Keratinocyte (primary cell): ENCODE measurements around the gene SOD1. TPM values are rescaled to one million over a fixed set of nuclear protein-coding genes. Genes with fewer than 3 reads are reported as not detected.

ENCODE experiments used
- DNase-seq: peaks from one replicate; pipeline ENCODE4 v3.0.0-alpha.2; 2011; ENCODE audit warnings: low read depth, missing footprints, low spot score
- FAIRE-seq: peaks from 2 replicates; lab custom pipeline; 2011; peaks lifted over from hg19 to GRCh38; lab: Jason Lieb, UNC
- H2AFZ ChIP-seq: 2 replicates; pipeline ENCODE4 v1.6.0; 2012; ENCODE audit warnings: low read length, control low read depth, inconsistent platforms; ENCODE audit not compliant: control insufficient read depth
- H3K27ac ChIP-seq: 2 replicates; pipeline ENCODE4 v1.5.1; 2011; ENCODE audit warnings: low read length; ENCODE audit not compliant: control insufficient read depth, insufficient read depth
- H3K27me3 ChIP-seq: 3 replicates; pipeline ENCODE4 v1.6.0; 2011; ENCODE audit warnings: low read length; ENCODE audit not compliant: control insufficient read depth, insufficient read depth; ENCODE audit errors: extremely low read depth
- H3K36me3 ChIP-seq, 2 experiments: 2 replicates in 1 of 2; 3 replicates in 1 of 2; pipeline ENCODE4 v1.5.1; 2011; ENCODE audit warnings: low read length in 2 of 2, mild to moderate bottlenecking in 1 of 2; ENCODE audit not compliant: control insufficient read depth in 2 of 2, insufficient read depth in 2 of 2; ENCODE audit errors: extremely low read depth in 1 of 2
- H3K4me1 ChIP-seq: 3 replicates; pipeline ENCODE4 v1.5.1; 2011; ENCODE audit warnings: low read length; ENCODE audit not compliant: control insufficient read depth, insufficient read depth; ENCODE audit errors: extremely low read depth
- H3K4me2 ChIP-seq: 3 replicates; pipeline ENCODE4 v1.6.0; 2011; ENCODE audit warnings: low read depth, low read length; ENCODE audit not compliant: control insufficient read depth, insufficient read depth; ENCODE audit errors: extremely low read depth
- H3K4me3 ChIP-seq, 3 experiments: fragments of 200-600 bp in 1 of 3; sonication (generic) in 1 of 3; 2 replicates in 2 of 3; 3 replicates in 1 of 3; pipeline ENCODE4 v1.5.1; 2011 to 2016; ENCODE audit warnings: low read length in 3 of 3, mild to moderate bottlenecking in 3 of 3, control low read depth in 2 of 3, inconsistent platforms in 1 of 3, low read depth in 1 of 3, mixed read lengths in 1 of 3, mixed run types in 1 of 3, moderate library complexity in 1 of 3; ENCODE audit not compliant: control insufficient read depth in 2 of 3, insufficient read depth in 2 of 3; ENCODE audit errors: extremely low read depth in 1 of 3
- H3K79me2 ChIP-seq: 2 replicates; pipeline ENCODE4 v1.6.0; 2012; ENCODE audit warnings: low read length; ENCODE audit not compliant: control insufficient read depth, insufficient read depth
- H3K9ac ChIP-seq: 3 replicates; pipeline ENCODE4 v1.6.0; 2011; ENCODE audit warnings: low read length; ENCODE audit not compliant: control insufficient read depth, insufficient read depth; ENCODE audit errors: extremely low read depth
- H3K9me1 ChIP-seq: 3 replicates; pipeline ENCODE4 v1.6.0; 2011; ENCODE audit warnings: low read length; ENCODE audit not compliant: control insufficient read depth, insufficient read depth; ENCODE audit errors: extremely low read depth
- H3K9me3 ChIP-seq: 2 replicates; pipeline ENCODE4 v1.5.1; 2012; ENCODE audit warnings: low read depth, low read length; ENCODE audit not compliant: control insufficient read depth
- H4K20me1 ChIP-seq: 3 replicates; pipeline ENCODE4 v1.6.0; 2011; ENCODE audit warnings: low read length; ENCODE audit not compliant: control insufficient read depth, insufficient read depth; ENCODE audit errors: extremely low read depth
- EZH2 ChIP-seq: IDR thresholded peaks from one replicate; pipeline ENCODE4 v1.6.1; 2012; ENCODE audit warnings: inconsistent platforms, mild to moderate bottlenecking, low read length, moderate library complexity
- dilution Hi-C: fragments of 300-500 bp; cut with MboI; formaldehyde crosslinking; loops from one replicate; pipeline ENCODE4 v1.7.0; 2020; ENCODE audit warnings: low sequenced_read_pairs; ENCODE audit not compliant: extremely low pct_ligation_motif_present
- polyA plus RNA-seq, 5 experiments: library from polyadenylated mRNA; depleted of rRNA in 3 of 5; stranded (reverse) in 3 of 5; stranded (forward) in 1 of 5; unstranded in 1 of 5; fragments of >200 nt; gene quantifications; 1 replicate in 1 of 5; 2 replicates in 3 of 5; 3 replicates in 1 of 5; pipeline versions ENCODE4 v1.2.1 to v1.2.3, GENCODE V29; 2011 to 2012; ENCODE audit warnings: missing spikeins in 2 of 5, low read depth in 1 of 5, low replicate concordance in 1 of 5
- TF ChIP-seq, protein P1 (sequence below), 3 experiments: IDR thresholded peaks in 1 of 3; conservative IDR thresholded peaks in 1 of 3; optimal IDR thresholded peaks in 1 of 3; 2 replicates in 2 of 3; 3 replicates in 1 of 3; pipeline versions ENCODE3 to v1.5.1; 2011; ENCODE audit warnings: low read length in 3 of 3, mild to moderate bottlenecking in 3 of 3, moderate library complexity in 2 of 3, control low read depth in 1 of 3, inconsistent platforms in 1 of 3; ENCODE audit not compliant: insufficient read depth in 2 of 3; ENCODE audit errors: extremely low read depth in 1 of 3

SOD1 gene
- polyA plus RNA-seq, 1 donor (not counting 4 experiments of a cell fraction or from before 2014, with no cell fraction given), result 426 TPM

GRCh38 chr21:31675318-31675717 lies 15.8 kb downstream of the SOD1 start:
- peaks cover 6 to 8% of the 10 kb centered on the region in 2 experiments for H3K36me3 ChIP-seq
- H3K4me2 ChIP-seq, result no peak overlapping the region
- no peaks in the 10 kb centered on the region for H3K9me1 ChIP-seq
- no peaks in the 10 kb centered on the region for H3K79me2 ChIP-seq
- H3K4me1 ChIP-seq, result no peaks in the 10 kb centered on the region
- no peak overlapping the region for H3K9ac ChIP-seq
- H3K27me3 ChIP-seq, result no peaks in the 10 kb centered on the region
- H3K27ac ChIP-seq, result no peak overlapping the region
- no peak overlapping the region for H2AFZ ChIP-seq
- no peaks in the 10 kb centered on the region for H4K20me1 ChIP-seq
- TF ChIP-seq, protein P1, sequence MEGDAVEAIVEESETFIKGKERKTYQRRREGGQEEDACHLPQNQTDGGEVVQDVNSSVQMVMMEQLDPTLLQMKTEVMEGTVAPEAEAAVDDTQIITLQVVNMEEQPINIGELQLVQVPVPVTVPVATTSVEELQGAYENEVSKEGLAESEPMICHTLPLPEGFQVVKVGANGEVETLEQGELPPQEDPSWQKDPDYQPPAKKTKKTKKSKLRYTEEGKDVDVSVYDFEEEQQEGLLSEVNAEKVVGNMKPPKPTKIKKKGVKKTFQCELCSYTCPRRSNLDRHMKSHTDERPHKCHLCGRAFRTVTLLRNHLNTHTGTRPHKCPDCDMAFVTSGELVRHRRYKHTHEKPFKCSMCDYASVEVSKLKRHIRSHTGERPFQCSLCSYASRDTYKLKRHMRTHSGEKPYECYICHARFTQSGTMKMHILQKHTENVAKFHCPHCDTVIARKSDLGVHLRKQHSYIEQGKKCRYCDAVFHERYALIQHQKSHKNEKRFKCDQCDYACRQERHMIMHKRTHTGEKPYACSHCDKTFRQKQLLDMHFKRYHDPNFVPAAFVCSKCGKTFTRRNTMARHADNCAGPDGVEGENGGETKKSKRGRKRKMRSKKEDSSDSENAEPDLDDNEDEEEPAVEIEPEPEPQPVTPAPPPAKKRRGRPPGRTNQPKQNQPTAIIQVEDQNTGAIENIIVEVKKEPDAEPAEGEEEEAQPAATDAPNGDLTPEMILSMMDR (optimal IDR thresholded peaks at IDR 0.05 in 1 of 3, IDR thresholded peaks at IDR 0.05 in 1 of 3, conservative IDR thresholded peaks at IDR 0.05 in 1 of 3; ENCODE audit: extremely low read depth in 1 of 3, insufficient read depth in 2 of 3, low read length in 3 of 3), result no peak
- no peak for TF ChIP-seq EZH2
- no peak for FAIRE-seq
- no peaks in the 10 kb centered on the region for H3K9me3 ChIP-seq
- no peak for DNase-seq
- dilution Hi-C loops, result no loop called here
- H3K4me3 ChIP-seq, result no peak overlapping the region

DNA sequence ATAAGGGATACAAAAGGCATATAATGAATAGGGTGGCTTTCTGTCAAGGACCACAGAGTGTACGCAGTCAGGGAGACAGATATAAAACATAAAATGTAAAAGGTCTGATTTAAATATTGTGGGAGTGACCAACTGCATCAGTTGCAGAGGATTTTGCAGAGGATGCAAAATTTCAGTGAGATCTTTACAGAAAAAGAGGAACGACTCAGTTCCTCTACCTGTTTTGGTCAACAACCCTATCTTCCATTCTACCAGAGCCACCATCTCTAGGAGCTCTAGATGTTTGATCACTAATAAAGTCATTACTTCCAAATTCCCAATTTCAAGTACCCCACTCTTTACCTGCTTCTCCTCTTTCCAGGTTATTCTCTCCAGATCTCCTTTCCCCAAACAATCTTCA lies 16.5 kb downstream of the SOD1 start:
- no peaks in the 10 kb centered on the region for H3K9me3 ChIP-seq
- FAIRE-seq, result no peak
- no peaks in the 10 kb centered on the region for H3K27me3 ChIP-seq
- H4K20me1 ChIP-seq, result no peaks in the 10 kb centered on the region
- DNase-seq, result no peak
- H3K4me1 ChIP-seq, result no peaks in the 10 kb centered on the region
- H3K9me1 ChIP-seq, result no peaks in the 10 kb centered on the region
- no peak overlapping the region for H3K4me3 ChIP-seq
- no peaks in the 10 kb centered on the region for H3K79me2 ChIP-seq
- no peak overlapping the region for H3K4me2 ChIP-seq
- TF ChIP-seq, protein P1 (optimal IDR thresholded peaks at IDR 0.05 in 1 of 3, IDR thresholded peaks at IDR 0.05 in 1 of 3, conservative IDR thresholded peaks at IDR 0.05 in 1 of 3; ENCODE audit: extremely low read depth in 1 of 3, insufficient read depth in 2 of 3, low read length in 3 of 3), result no peak
- TF ChIP-seq EZH2, result no peak
- peaks cover 6 to 10% of the 10 kb centered on the region in 2 experiments for H3K36me3 ChIP-seq
- H2AFZ ChIP-seq, result no peak overlapping the region
- no peak overlapping the region for H3K9ac ChIP-seq
- dilution Hi-C loops, result no loop called here
- no peak overlapping the region for H3K27ac ChIP-seq
